ENCODE results near the gene ZNF678. TPM values are rescaled to one million over a fixed set of nuclear protein-coding genes. Genes with fewer than 3 reads are reported as not detected.

The ZNF678 gene
- 10 to 100 TPM; 17.0 to 21.4 TPM for total RNA-seq

DNA sequence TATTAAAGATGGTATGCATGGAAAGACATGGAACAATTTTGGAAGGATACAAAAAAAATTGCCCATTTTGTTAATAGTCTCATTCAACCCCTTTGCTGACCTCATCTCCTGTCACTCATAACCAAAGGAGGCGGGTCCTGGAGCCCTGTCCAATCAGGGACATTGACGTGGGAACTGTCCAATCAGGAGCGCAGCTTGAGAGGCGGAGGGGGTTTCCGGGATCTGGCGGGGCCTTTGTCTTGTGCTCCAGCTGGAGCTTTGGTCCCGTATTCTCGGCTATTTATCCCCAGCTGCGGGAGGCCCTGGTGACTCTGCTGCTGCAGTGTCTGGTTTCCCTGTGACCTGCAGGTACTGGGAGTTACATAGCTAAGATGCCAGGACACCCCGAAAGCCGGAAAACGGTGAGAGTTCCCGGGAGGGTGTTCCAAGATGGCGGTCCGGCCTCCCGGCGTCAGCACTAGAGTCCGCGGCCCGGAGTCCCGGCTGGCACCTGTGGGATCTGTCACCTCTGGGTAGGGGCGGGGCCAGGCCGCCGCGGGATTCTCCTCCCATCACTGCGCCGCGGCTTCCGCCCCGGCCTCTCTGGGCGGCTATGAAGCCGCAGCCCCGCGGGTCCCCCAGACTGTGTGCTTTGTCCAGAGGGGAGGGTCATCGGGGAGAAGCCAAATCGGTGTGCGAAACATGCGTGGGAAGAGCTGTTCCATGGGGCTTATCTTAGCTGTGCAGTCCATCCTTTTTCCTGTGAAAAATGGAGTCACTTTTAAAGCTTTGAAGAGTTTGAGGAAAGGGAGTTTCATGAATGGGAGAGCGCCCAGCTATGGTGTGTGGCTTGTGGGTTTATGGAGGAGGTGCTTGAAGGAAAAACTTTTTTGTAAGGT is at the start of gene ZNF678:
TSS of gene ZNF678 (plus strand) at position 233 of the 878 bp plus-strand sequence. CDS start 87,436 bp downstream, outside the sequence.
- peak within 1 kb of the TSS; percentile 54 to 63 for H3K4me3 ChIP-seq
- peak; percentile 93 for DNase-seq (ENCODE audit: low spot score)
- H3K27ac ChIP-seq, result peak within 1 kb of the TSS; percentile 88 to 93
- no peaks in the 10 kb centered on the region for H3K27me3 ChIP-seq (replicated peaks; ENCODE audit: insufficient read depth)
- intact Hi-C loops (cut with DNase I), result loop anchor here (5.0 kb wide), 1 partner anchor 174 kb away; the partner anchor contains the start of genes JMJD4 and SNAP47
- H3K4me1 ChIP-seq (replicated peaks), result no peaks in the 10 kb centered on the region
- WGBS, result under 1% methylated on average over 39 of the region's 39 CpGs
- H3K9me3 ChIP-seq, result no peaks in the 10 kb centered on the region
- H3K36me3 ChIP-seq, result no peaks in the 10 kb centered on the region
- no peak for TF ChIP-seq POLR2A (IDR thresholded peaks at IDR 0.05)
- TF ChIP-seq, protein P1, sequence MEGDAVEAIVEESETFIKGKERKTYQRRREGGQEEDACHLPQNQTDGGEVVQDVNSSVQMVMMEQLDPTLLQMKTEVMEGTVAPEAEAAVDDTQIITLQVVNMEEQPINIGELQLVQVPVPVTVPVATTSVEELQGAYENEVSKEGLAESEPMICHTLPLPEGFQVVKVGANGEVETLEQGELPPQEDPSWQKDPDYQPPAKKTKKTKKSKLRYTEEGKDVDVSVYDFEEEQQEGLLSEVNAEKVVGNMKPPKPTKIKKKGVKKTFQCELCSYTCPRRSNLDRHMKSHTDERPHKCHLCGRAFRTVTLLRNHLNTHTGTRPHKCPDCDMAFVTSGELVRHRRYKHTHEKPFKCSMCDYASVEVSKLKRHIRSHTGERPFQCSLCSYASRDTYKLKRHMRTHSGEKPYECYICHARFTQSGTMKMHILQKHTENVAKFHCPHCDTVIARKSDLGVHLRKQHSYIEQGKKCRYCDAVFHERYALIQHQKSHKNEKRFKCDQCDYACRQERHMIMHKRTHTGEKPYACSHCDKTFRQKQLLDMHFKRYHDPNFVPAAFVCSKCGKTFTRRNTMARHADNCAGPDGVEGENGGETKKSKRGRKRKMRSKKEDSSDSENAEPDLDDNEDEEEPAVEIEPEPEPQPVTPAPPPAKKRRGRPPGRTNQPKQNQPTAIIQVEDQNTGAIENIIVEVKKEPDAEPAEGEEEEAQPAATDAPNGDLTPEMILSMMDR (IDR thresholded peaks at IDR 0.05), result peak in 1 of 4 experiments; percentile 6
- peak; percentile 75 for TF ChIP-seq POLR2AphosphoS5 (IDR thresholded peaks at IDR 0.05)

DNA sequence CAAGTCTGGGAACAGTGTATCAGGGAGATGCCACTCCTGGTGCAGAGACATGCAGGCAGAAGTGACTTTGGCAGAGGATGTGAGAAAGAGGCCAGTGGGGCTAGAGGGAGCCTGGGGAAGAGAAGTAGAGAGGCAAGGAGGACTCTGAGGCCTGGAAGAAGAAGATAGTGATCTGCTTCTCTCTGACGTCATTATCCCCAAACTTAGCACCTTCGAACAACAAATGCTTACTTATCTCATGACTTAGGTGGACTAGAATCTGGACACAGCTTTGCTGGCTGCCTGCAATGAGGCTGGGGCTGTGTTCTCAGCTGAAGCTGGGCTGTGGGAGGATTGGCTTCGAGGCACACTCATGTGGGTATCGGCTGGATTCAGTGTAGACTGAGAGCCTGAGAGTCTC is 44.5 kb upstream of the ZNF678 start:
- WGBS, result 66% methylated on average over 4 of the region's 4 CpGs
- Histone ChIP-seq H3K36me3 (no peaks in the 10 kb centered on the region), H3K27ac (no peak overlapping the region), H3K4me1 (replicated peaks) (no peaks in the 10 kb centered on the region), H3K27me3 (replicated peaks; ENCODE audit: insufficient read depth) (no peaks in the 10 kb centered on the region), H3K4me3 (no peak overlapping the region), H3K9me3 (no peaks in the 10 kb centered on the region)
- DNase-seq (ENCODE audit: low spot score), result no peak
- TF ChIP-seq POLR2A (IDR thresholded peaks at IDR 0.05) (no peak), POLR2AphosphoS5 (IDR thresholded peaks at IDR 0.05) (no peak)
- TF ChIP-seq, protein P1 (IDR thresholded peaks at IDR 0.05), result no peak
- intact Hi-C loops (cut with DNase I), result no loop called here

DNA sequence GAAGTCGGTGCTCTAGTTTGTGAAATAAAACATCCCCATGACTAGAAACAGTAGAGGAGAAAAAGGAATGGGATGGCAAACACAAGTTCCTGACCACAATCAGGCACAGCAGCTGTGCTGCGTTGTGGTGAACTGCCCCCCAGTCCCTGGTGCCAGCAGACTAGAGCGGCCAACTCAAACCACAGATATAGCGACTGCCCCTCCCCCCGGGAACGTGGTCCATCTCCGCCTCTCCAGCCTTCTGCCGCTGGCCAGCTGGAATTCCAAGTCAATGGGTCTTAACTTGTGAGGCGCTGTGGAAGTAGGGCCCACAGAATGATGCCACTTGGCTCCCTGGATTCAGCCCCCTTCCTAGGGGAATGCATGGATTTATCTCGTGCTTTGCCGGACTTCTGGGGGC is 41.6 kb upstream of the ZNF678 start:
- no peak for DNase-seq (ENCODE audit: low spot score)
- Histone ChIP-seq H3K36me3 (no peaks in the 10 kb centered on the region), H3K4me1 (replicated peaks) (no peaks in the 10 kb centered on the region), H3K4me3 (no peak overlapping the region), H3K27me3 (replicated peaks; ENCODE audit: insufficient read depth) (no peaks in the 10 kb centered on the region), H3K9me3 (no peaks in the 10 kb centered on the region), H3K27ac (no peak overlapping the region)
- intact Hi-C loops (cut with DNase I), result no loop called here
- TF ChIP-seq POLR2A (IDR thresholded peaks at IDR 0.05) (no peak), POLR2AphosphoS5 (IDR thresholded peaks at IDR 0.05) (no peak)
- TF ChIP-seq, protein P1 (IDR thresholded peaks at IDR 0.05), result no peak
- 80% methylated on average over 11 of the region's 11 CpGs for WGBS

DNA sequence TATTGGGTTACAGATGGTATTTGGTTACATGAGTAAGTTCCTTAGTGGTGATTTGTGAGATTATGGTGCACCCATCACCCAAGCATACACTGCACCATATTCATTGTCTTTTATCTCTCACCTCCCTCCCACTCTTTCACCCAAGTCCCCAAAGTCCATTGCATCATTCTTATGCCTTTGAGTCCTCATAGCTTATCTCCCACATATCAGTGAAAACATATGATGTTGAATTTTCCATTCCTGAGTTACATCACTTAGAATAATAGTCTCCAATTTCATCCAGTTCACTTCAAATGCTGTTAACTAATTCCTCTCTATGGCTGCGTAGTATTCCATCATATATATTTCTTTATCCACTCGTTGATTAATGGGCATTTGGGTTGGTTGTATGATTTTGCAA is 36.8 kb upstream of the ZNF678 start:
- Histone ChIP-seq H3K9me3 (no peaks in the 10 kb centered on the region), H3K36me3 (no peaks in the 10 kb centered on the region), H3K4me3 (no peak overlapping the region), H3K4me1 (replicated peaks) (no peaks in the 10 kb centered on the region), H3K27me3 (replicated peaks; ENCODE audit: insufficient read depth) (no peaks in the 10 kb centered on the region), H3K27ac (no peak overlapping the region)
- 96% methylated on average over 2 of the region's 2 CpGs for WGBS
- intact Hi-C loops (cut with DNase I), result no loop called here
- DNase-seq (ENCODE audit: low spot score), result no peak
- TF ChIP-seq POLR2A (IDR thresholded peaks at IDR 0.05) (no peak), POLR2AphosphoS5 (IDR thresholded peaks at IDR 0.05) (no peak)
- TF ChIP-seq, protein P1 (IDR thresholded peaks at IDR 0.05), result no peak
